ENCODE results near the gene LMO7.

Gene LMO7

DNA sequence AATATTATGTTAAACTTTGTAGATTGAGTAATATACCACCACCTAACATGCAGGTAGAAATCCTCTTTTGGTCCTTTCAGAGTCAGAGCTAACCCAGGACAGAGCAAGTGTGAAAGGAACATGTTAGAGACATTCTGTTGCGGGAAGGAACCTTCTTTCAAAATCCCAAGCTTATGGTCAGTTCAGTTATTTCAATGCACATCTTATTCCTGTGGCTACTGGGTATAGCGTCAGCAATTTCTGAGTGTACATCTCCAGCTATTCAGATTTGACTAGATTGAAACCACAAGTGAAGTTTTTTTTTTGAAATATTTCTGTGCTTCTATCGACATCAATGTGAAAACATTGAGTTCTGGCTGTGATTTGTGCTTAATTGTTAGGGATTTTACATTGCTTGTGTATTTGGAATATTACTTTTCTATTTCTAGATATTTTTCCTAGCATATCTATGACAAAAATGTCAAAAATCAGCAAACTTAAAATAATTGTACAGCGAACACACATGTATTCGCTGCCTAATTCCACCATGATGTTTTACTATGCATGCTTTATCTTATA lies 165.3 kb downstream of the LMO7 start:
- no peak for DNase-seq (ENCODE audit: low spot score)

DNA sequence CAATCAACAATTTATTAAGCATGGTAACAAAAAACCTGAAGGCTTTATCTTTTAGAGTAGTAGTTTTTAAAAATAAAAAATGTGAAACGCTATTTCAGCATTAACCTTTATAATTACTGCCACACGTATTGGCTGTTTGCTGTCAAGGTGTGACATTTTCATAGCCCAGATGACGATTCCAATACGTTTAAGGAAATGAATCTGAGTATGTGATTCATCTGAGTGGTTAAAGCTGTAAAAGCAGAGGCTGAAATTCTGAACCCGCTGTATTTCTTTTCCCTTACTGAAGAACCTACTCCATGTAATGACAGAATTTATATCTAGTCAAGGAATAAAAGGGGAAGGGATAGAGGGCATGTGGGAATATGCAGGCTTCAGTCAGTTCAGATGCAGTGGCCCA lies 166.0 kb downstream of the LMO7 start:
- no peak for DNase-seq (ENCODE audit: low spot score)

DNA sequence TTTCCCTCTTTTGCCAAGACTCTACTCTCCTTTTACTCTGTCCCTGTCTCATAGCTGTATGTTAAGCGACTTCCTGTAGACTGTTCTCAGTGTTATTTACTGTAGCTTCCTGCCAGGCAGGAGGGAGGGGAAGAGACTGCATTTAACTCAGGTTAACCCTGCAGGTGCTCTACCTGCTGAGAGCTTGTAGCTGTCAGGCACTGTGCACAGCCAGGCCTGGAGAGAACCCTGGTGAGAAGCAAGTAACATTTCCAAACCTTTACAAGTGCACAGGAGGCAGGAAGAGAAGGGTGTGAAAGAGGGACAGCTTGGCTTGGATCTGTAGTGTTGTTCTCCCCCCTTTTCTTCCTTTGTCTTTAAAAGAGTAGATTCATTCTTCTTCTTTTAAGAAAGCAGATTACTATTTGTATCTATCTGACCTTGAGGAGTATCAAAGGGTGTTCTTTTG lies 167.1 kb downstream of the LMO7 start:
- DNase-seq (ENCODE audit: low spot score) = no peak

DNA sequence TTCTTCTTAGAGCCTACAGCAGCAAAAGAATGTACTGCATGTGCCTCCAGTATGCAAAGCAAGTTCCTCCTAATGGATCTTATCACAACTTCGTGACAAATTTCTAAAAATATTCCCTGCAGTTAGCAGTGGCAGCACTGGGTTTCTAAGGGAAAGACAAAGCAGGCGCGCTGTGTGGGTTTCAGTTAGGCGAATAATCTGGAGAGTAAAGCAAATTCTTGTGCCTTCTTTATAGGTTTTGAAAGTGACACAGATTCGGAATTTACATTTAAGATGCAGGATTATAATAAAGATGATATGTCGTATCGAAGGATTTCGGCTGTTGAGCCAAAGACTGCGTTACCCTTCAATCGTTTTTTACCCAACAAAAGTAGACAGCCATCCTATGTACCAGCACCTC lies 167.9 kb downstream of the LMO7 start:
- DNase-seq (ENCODE audit: low spot score) = no peak

DNA sequence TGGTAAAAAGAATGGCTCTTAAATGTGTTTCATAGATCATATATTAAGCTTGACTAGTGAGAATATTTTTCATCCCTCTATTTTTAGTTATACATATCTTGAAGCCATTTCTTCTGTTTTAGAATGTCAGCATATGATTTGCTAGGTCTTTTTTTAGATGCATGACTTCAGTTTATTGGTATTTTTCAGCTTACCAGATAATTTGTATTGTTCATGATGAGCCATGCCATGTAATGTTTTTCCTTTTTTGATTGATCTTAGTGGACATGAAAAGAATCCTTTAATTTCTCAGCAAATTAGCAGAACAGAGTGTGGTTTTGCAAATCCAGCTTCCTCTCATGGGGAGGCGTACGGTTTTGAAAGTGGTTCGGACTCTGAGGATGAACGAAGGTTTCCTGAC lies 168.5 kb downstream of the LMO7 start:
- no peak for DNase-seq (ENCODE audit: low spot score)

DNA sequence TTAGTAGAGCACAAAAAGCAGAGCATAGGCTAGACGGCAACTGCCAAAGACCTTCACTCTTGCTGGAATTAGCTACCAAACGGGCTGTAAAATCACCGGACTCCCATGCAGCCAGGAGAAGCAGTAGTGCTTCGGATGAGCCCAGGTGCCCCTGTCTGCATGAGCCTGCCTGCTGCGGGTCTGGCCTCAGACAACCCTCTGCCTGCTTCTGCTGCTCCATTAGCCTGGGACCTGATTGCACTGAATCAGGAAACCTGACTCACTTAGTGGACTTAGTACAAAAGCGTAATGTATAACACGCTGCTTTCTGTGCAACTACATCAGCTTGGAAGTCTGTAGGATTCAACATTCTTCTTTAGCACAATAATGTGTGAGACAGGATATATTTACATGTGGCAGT lies 170.0 kb downstream of the LMO7 start:
- no peak for DNase-seq (ENCODE audit: low spot score)

DNA sequence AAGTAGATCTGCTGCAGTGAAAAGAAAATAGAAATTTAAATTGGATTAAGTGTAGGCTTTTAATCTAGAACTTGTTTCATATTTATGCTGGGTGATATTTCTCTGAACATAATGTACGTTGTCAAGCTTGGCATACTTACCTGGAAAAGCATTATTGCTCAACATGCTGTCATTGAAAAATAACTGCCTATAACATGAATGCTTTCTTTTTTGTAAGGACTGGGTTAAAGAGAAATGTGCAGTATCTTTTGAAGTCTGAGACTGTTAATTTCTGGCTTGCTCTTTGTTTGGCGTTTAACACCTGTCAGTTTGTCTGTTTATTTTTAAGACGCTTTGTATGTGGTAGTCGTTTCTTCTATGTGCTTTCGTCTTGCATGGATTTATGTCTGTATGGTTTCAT lies 175.2 kb downstream of the LMO7 start:
- no peak for DNase-seq (ENCODE audit: low spot score)

DNA sequence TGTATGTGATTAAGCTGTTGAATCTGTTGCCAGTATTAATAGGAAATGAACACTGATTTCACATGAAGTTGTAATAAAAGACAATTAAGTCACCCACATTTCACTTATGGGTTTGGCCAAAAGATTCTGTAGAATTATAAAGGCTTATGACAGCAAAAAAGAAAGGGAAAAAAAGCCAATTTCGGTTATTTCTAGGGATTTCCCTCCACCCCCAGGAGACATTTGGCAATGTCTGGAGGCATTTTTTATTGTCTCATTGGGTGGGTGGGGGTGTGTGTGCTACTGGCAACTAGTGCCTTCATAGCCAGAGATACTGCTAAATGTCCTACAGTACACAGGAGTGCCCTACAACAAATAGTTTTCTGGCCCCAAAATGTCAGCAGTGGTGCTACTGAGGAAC lies 175.7 kb downstream of the LMO7 start:
- no peak for DNase-seq (ENCODE audit: low spot score)

DNA sequence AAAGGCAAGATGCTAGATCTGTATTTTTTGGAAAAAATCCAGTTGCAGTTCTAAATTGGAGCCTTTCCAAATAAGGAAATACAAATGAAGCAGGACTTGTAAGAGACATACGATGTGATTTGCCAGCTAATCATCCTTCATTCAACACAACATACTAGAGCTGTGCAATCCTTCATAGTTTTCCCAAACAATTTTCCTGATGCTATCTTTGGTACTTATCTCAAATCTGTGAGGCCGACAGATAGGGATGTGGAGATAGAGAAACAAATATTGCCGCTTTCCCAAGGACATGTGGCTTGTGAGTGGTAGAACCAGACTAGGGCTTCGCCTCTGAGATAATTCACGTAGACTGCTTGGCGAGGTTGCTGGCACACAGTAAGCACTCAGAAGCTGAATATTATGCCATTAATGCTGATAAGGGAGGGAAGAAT lies 176.6 kb downstream of the LMO7 start:
- no peak for DNase-seq (ENCODE audit: low spot score)

DNA sequence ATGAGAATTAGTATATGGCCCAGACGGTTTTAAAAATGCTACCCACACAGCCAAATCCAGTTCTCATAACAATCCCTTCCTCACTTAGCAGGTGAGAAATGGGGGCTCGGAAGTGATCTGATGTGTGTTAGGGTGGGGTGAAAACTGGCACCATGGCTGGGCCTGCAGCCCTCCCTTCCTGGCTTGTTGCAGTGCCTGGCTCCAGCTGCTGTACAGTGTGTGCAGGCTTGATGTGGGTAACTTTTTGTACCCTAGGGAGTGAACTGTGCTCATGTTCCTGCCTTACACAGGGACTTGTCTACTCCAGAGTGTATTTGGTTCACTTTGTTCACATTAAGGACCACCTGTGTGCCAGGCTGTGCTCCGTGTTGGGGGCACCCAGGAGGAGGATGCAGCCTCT lies 177.2 kb downstream of the LMO7 start:
- no peak for DNase-seq (ENCODE audit: low spot score)

DNA sequence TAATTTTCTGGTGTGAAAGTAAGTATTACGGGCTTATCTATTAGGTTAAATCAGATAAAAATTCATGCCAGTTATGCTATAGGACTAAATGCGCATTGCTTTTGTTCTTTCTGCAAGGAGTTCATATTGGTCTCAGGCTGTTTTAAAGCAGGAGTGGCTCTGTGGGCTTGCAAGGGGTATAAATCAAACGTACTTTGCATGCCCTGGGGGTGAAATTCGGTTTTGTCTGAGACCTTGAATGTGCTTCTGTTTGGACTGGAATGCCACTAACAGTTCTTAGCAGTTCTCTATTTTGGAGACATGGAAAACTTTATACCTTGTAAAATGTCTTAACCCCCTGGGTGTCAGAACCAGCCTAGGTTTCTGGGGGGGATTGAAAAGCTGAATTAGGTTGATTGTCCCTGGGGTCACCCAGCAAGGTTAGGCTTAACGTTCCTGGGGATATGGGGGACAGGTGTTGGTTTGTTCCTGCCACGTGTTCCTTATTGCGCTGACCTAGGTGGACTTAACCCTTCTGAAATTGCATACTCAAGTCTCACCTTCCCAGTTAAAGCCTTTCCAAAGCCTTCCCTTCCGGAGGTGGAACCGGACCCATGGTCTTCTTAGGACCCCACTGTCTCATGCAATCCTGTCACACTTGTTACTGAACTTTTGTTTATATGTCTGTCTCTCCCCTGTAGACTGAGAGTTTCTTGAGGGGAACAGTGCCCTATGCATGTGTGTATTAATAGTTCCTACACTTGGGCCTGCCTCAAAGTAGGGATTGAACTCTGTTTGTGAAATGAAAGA lies 182.2 kb downstream of the LMO7 start:
- DNase-seq (ENCODE audit: low spot score) = no peak

DNA sequence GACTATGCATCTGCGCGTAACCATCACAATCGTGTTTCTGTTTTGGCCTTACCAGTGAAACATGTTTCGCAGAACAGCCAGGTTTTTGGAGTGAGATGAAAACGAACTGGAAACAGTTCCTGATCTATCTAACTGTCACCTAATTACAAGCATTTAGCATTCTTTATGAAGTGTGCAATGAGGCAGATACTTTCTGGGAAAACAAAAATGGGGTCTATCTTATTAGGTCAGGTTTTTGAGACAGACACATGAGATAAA lies 182.8 kb downstream of the LMO7 start:
- no peak for DNase-seq (ENCODE audit: low spot score)

DNA sequence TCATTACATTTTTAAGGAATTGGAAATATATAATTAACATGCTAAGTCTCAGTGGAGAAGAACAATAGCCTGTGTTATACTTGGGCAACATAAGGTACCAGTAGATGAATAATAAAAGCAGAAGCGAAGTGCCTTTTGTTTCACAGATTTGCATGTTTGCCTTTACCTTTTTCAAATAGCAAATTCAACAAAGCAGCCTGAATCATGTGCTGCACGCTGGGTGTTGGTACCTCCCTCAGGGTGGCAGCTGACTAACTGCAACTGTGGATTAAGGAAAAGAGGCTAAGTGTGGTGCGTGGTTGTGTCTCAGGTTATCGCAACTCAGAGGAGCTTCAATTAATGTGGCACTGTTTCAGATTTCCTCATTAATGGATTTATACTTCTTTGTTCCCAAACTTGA lies 189.0 kb downstream of the LMO7 start:
- DNase-seq (ENCODE audit: low spot score) = no peak

DNA sequence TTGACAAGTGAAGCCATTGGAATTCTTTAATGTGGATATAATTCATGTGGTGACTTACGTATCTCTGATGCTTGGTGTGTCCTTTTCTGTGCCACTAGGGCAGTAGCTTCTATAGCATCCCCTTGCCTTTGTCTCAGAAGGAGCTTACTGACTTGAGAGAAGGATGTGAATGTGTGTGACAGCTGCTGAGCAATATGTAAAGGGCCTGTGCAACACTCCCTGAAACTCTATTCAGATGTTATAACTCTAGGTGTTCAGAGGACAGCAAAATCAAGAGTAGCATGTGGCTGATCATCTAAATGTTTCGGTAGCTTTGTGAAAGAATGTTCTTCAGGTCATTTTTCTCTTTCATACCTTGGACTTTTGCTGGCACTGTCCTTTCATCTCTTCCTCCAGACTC lies 189.5 kb downstream of the LMO7 start:
- no peak for DNase-seq (ENCODE audit: low spot score)

DNA sequence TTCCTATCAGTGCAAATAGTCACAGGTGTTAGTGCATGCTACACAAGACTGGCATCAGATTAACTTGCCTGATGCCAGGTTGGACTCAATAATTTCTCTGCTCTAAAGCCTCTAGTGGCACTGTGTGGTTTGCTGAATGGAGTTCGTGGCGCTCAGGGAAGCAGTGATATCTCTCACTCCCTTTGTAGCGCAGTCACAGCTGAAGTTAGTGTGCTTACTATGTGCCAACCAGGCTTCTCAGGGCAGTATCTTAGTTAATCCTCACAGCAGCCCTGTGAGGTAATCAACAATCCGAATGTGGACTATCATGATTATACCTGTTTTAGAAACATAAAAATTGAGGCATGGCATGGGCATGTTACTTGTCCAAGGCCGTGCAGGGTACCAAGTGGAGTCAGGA lies 190.3 kb downstream of the LMO7 start:
- no peak for DNase-seq (ENCODE audit: low spot score)

DNA sequence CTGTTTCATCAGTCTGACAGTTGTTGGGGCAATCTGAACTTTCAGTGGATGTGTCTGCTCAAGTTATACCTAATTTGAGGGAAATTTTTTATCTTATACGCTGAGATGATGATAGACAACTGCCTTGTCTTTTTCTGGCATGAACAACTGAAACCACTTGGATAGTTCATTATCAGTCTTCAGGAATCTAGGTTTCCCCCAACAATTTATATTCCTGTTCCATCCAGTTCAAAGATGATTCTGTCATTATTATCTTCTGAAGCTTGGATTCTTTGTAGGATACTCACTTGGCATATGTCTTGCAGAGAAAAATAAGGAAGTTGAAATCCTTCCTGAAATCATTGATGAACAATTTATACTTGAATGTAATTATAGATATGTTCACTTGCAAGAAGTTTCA lies 193.7 kb downstream of the LMO7 start:
- no peak for DNase-seq (ENCODE audit: low spot score)

DNA sequence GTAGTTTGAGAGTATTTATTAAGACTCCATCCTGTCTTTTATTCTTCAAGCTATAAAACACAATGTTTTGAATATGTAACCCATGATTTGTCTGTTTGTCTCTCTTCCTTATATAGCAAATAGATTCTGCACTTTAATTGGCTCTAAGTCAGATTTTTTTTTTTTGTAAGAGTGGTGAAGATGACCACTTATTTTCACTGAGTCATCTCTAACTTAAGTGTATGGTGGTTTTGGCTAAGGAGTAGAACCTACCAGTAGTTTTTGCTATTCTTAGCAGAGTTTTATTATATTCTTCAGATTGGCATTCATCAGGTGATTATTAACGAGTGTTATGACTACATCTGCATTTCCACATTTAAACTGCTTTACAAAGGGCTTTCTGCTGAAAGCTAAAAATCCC lies 194.7 kb downstream of the LMO7 start:
- no peak for DNase-seq (ENCODE audit: low spot score)

DNA sequence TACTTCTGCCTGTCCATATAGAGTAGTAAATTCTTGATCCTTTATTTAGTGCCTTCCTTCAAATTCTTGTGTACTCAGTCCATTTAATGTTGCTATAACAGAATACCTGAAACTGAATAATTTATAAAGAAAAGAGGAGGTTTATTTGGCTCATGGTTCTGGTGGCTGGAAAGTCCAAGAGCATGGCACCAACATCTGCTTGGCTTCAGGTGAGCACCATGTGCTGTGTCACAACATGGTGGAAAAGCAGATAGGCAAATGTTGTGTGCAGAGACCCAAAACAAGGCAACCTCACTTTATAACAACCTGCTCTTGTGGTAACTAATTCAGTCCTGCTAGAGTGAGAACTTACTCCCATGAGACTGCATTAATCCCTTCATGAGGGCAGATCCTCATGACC lies 195.3 kb downstream of the LMO7 start:
- DNase-seq (ENCODE audit: low spot score) = no peak

DNA sequence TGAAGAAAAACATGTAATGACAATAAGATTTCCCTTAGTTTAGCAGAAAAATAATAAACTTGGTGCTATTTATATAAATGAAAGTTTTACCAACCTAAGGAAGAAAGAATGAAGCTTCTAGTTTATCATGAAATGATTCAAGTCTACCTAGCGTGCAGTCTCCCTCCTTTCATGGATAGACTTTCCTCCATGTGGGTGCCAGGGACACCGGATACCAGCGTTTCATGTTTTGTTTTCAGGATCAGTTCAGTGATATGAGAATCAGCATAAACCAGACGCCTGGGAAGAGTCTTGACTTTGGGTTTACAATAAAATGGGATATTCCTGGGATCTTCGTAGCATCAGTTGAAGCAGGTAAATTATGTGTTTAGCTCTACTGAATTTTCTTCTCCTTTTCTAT lies 196.7 kb downstream of the LMO7 start:
- no peak for DNase-seq (ENCODE audit: low spot score)

DNA sequence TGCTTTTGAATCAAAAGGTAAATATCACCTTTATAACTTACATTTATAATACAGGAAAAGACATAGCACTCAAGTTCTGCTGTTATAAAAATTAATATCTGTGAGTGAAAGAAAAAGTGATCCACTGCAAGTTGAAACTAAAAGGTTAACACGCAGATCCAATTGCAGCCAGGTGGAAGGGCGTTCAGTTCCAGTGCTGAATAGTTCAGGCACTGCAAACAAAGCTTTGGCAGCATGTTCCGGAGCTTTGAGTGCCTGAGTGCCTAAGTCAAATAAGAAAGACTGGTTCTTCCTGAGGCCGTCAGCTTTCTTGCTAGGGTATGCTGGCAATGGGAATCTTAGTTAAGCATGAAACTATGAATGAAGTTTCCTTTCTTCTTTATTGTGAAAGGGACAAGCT lies 200.3 kb downstream of the LMO7 start:
- no peak for DNase-seq (ENCODE audit: low spot score)

DNA sequence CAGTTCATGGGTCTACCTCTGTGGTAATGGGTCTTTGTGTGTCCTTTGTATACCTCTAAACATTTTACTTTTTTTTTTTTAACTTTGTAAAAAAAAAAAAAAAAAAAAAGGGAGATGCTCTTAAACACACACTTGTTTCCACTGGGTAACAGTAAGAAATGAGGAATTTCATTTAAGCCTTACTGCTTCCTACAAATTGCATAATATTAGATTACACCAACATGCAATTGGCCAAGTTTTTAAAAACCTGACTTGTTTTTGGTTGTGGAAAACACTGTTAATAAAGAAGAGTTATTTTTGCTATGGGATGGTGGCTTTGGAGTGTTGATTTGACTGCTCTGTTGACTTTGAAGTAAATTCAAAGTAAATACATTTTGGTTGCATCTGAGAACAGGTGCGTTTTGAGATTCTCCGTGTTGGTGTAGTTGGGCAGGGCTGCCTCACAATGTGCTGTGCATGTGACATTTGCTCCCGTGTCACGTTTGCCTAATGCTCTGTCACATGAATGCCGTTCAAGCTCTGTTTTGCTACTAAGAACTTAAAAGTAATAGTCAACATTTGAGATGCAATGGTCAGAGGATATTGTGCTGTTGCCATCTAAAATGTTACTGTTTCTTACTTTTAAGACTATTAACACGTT lies 202.4 kb downstream of the LMO7 start:
- no peak for DNase-seq (ENCODE audit: low spot score)

DNA sequence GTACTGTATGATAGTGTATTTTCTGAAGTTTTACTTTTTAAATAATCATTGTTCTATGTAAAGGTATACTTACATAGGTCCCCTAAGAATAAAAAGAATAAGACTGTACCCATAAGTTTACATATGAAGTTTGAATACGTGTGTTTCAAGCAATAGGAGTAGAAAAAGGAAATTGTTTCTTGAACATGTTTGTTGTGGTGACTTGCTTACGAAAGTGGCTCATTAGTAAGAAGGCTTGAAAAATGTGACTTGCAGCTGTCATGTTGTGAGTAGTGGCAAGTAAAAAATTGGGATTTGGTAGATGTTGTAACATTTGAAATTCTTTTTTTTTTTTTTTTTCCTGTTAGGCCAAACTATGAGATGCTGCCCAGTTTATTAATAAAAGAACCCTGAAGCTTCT lies 203.3 kb downstream of the LMO7 start:
- no peak for DNase-seq (ENCODE audit: low spot score)

DNA sequence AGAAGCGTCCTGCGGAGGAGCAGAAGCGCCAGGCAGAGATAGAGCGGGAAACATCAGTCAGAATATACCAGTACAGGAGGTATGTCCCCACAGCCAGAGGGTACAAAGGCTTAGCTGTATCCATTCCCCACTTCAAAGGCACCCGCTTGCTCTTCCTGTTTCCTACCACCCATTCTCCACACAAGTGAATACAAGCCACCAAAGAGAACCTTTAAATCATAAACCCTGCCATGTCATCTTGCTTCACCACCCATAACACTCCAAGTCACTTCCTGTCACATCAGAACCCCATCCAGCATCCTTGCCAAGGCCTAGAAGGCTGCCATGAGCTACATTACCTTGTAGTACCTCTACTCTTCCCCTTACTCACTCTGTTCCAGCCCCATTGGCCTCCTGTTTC lies 205.8 kb downstream of the LMO7 start:
- no peak for DNase-seq (ENCODE audit: low spot score)

DNA sequence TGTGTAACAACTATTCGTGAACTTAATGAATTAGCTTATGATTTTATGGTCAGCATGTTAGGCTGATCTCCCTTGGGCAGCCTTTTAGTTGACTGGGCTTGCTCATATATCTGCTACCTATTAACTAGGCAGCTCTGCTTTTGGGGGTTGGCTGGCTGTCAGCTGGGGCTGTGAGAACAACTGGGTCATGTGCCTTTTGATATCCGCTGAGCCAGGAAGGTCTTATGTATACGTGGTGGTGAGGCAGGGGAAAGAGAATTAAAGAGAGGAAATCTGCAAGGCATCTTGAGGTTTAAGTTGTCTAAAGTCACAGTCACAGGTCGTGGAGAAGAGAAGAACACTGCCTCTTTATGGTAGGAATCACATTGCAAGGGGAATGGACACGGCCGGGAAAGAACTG lies 206.9 kb downstream of the LMO7 start:
- DNase-seq (ENCODE audit: low spot score) = no peak

Data from germinal center (tissue), 1 donor.